GM18907 (cell line): ENCODE data around the gene ARSB.
"Not testable (repeated sequence)": the region's sequence is repeated elsewhere in the genome, so short reads cannot be mapped to it uniquely, and the experiment has no call there.

ENCODE experiments used
- ATAC-seq: cut with Tn5 transposase; IDR thresholded peaks from one replicate; pipeline ENCODE4 v1.9.1; 2021; ENCODE audit warnings: mild to moderate bottlenecking, moderate library complexity; ENCODE audit not compliant: unreplicated experiment

Gene ARSB

GRCh38 chr5:78785454-78785853 is 199.7 kb downstream of the ARSB start:
- ATAC-seq, result no peak

GRCh38 chr5:78783434-78784130 is 201.5 kb downstream of the ARSB start:
- ATAC-seq, result no peak

- ATAC-seq, result no peak
These were observed 202.4 kb downstream of the ARSB start for GRCh38 chr5:78782728-78783127.

- no peak for ATAC-seq
These were observed 203.4 kb downstream of the ARSB start for GRCh38 chr5:78781611-78782286.

- ATAC-seq, result no peak
These were observed 205.1 kb downstream of the ARSB start for GRCh38 chr5:78779771-78780616.

GRCh38 chr5:78779262-78779661 is 205.8 kb downstream of the ARSB start:
- no peak for ATAC-seq

GRCh38 chr5:78778538-78778937 is 206.6 kb downstream of the ARSB start:
- ATAC-seq, result no peak

GRCh38 chr5:78777901-78778300 is 207.2 kb downstream of the ARSB start:
- ATAC-seq, result no peak

GRCh38 chr5:78776637-78777036 is 208.5 kb downstream of the ARSB start:
- ATAC-seq, result no peak

- ATAC-seq, result no peak
These were observed 211.5 kb downstream of the ARSB start for GRCh38 chr5:78773655-78774054.

GRCh38 chr5:78771260-78772205 is 213.6 kb downstream of the ARSB start:
- no peak for ATAC-seq

GRCh38 chr5:78768781-78769380 is 216.2 kb downstream of the ARSB start:
- ATAC-seq, result no peak

GRCh38 chr5:78766412-78766762 is 218.7 kb downstream of the ARSB start:
- no peak for ATAC-seq

- ATAC-seq, result no peak
These were observed 219.2 kb downstream of the ARSB start for GRCh38 chr5:78765756-78766411.

- ATAC-seq, result no peak
These were observed 220.0 kb downstream of the ARSB start for GRCh38 chr5:78765116-78765515.

GRCh38 chr5:78763659-78764189 is 221.4 kb downstream of the ARSB start:
- ATAC-seq, result no peak

- ATAC-seq, result not testable (repeated sequence)
These were observed 222.4 kb downstream of the ARSB start for GRCh38 chr5:78762743-78763142.

GRCh38 chr5:78761840-78762239 is 223.3 kb downstream of the ARSB start:
- no peak for ATAC-seq

GRCh38 chr5:78760770-78761169 is 224.3 kb downstream of the ARSB start:
- no peak for ATAC-seq
